K562 (cell line): ENCODE measurements around the gene SNX27. TPM values are rescaled to one million over a fixed set of nuclear protein-coding genes. Genes with fewer than 3 reads are reported as not detected.

ENCODE experiments used
- ATAC-seq: fragments of 200-7000 bp; cut with Tn5 transposase; 3 replicates; pipeline ENCODE4 v1.9.1; 2020; ENCODE audit warnings: moderate library complexity
- BruUV-seq: library from RNA; stranded (reverse); fragments of 400-500 nt; replicated peaks from 2 replicates; lab custom pipeline; 2021; lab: Mats Ljungman, UMichigan
- CTCF ChIA-PET: fragments of 300-600 bp; formaldehyde crosslinking; extraction: SDS; loops from one replicate; lab custom pipeline; 2021; ENCODE audit warnings: low intra/inter-chr PET ratio; lab: Yijun Ruan, JAX
- POLR2A ChIA-PET: fragments of 300-600, 350-650 bp; sonication (Branson Sonifier 250); formaldehyde crosslinking; extraction: SDS; loops from one replicate; lab custom pipeline; 2021; ENCODE audit warnings: antibody characterized with exemption, inconsistent platforms; lab: Yijun Ruan, JAX
- DNase-seq, 4 experiments: peaks; one replicate each; pipeline versions ENCODE4 v3.0.0 to v3.0.0-alpha.2; 2011 to 2018; ENCODE audit warnings: low spot score in 3 of 4, mixed read lengths in 3 of 4; ENCODE audit errors: extremely low read depth in 1 of 4
- FAIRE-seq: peaks from 2 replicates; lab custom pipeline; 2011; peaks lifted over from hg19 to GRCh38; lab: Jason Lieb, UNC
- H2AFZ ChIP-seq: 2 replicates; pipeline ENCODE4 v1.6.0; 2011; ENCODE audit warnings: low read depth, low read length, control low read depth, inconsistent platforms
- H3K27ac ChIP-seq: fragments of 200-600 bp; 3 replicates; pipeline ENCODE4 v1.8.0; 2011; ENCODE audit warnings: low read depth, mild to moderate bottlenecking, control low read depth, inconsistent platforms, low read length, moderate library complexity, mixed read lengths; ENCODE audit errors: extremely low read depth
- H3K27me3 ChIP-seq, 2 experiments: fragments of 300-600 bp in 1 of 2; 2 replicates in 1 of 2; 3 replicates in 1 of 2; pipeline versions ENCODE4 v1.6.0 to v1.8.0; 2011; ENCODE audit warnings: inconsistent platforms in 2 of 2, low read length in 2 of 2, mild to moderate bottlenecking in 1 of 2, mixed read lengths in 1 of 2, moderate library complexity in 1 of 2; ENCODE audit not compliant: control insufficient read depth in 2 of 2, insufficient read depth in 2 of 2
- H3K36me3 ChIP-seq: fragments of 300-600 bp; 3 replicates; pipeline ENCODE4 v1.8.0; 2011; ENCODE audit warnings: mild to moderate bottlenecking, low read length, inconsistent platforms; ENCODE audit not compliant: control insufficient read depth, insufficient read depth
- H3K4me1 ChIP-seq, 2 experiments: fragments of 200-600 bp in 1 of 2; replicated peaks in 1 of 2; 2 replicates in 1 of 2; 3 replicates in 1 of 2; pipeline versions ENCODE4 v1.5.1 to v1.8.0; 2011; ENCODE audit warnings: inconsistent platforms in 2 of 2, low read length in 2 of 2, mild to moderate bottlenecking in 1 of 2, mixed read lengths in 1 of 2, moderate library complexity in 1 of 2; ENCODE audit not compliant: control insufficient read depth in 2 of 2, insufficient read depth in 2 of 2
- H3K4me2 ChIP-seq: 2 replicates; pipeline ENCODE4 v1.6.1; 2011; ENCODE audit warnings: low read length, control low read depth, inconsistent platforms, mixed read lengths; ENCODE audit not compliant: insufficient read depth
- H3K4me3 ChIP-seq: fragments of 200-600 bp; sonication (generic), shearing (Covaris generic); 2 replicates; pipeline ENCODE4 v1.5.1; 2016; ENCODE audit warnings: control low read depth, inconsistent platforms
- H3K79me2 ChIP-seq: fragments of 200-600 bp; 3 replicates; pipeline ENCODE4 v1.8.0; 2011; ENCODE audit warnings: low read length, inconsistent platforms; ENCODE audit not compliant: control insufficient read depth, insufficient read depth
- H3K9ac ChIP-seq, 2 experiments: 2 replicates each; pipeline versions ENCODE4 v1.6.0 to v1.6.1; 2011; ENCODE audit warnings: low read depth in 2 of 2, low read length in 2 of 2, control low read depth in 1 of 2, inconsistent platforms in 1 of 2, mild to moderate bottlenecking in 1 of 2, mixed read lengths in 1 of 2; ENCODE audit not compliant: insufficient read depth in 1 of 2
- H3K9me1 ChIP-seq: one replicate; pipeline ENCODE4 v1.6.0; 2011; ENCODE audit warnings: inconsistent platforms, mild to moderate bottlenecking, low read length, moderate library complexity; ENCODE audit not compliant: control insufficient read depth, insufficient read depth
- H3K9me3 ChIP-seq: replicated peaks from 2 replicates; pipeline ENCODE4 v1.5.1; 2011; ENCODE audit warnings: low read depth, low read length, inconsistent platforms; ENCODE audit not compliant: control insufficient read depth, insufficient read depth
- H4K20me1 ChIP-seq: replicated peaks from 2 replicates; pipeline ENCODE4 v1.6.1; 2011; ENCODE audit warnings: low read length, inconsistent platforms, mixed read lengths; ENCODE audit not compliant: control insufficient read depth, insufficient read depth
- ELF1 ChIP-seq: fragments of 200-800 bp; sonication (Bioruptor generic); IDR thresholded peaks from 2 replicates; pipeline ENCODE4 v1.6.1; 2016; ENCODE audit warnings: missing genetic modification characterization, missing compliant biosample characterization
- ETV1 ChIP-seq: fragments of 450-650 bp; conservative IDR thresholded peaks from 2 replicates; pipeline ENCODE4 v1.6.1; 2016; ENCODE audit warnings: missing genetic modification characterization, control low read depth, low read depth, missing compliant biosample characterization
- FOSL1 ChIP-seq: fragments of 200-800 bp; sonication (Bioruptor generic); conservative IDR thresholded peaks from 2 replicates; pipeline ENCODE4 v1.6.1; 2016; ENCODE audit warnings: missing genetic modification characterization, missing compliant biosample characterization
- HNRNPUL1 ChIP-seq: fragments of 200-400 bp; formaldehyde crosslinking; IDR thresholded peaks from 2 replicates; pipeline ENCODE4 v1.6.1; 2017; ENCODE audit warnings: low read length
- ILK ChIP-seq: fragments of 450-650 bp; IDR thresholded peaks from 2 replicates; pipeline ENCODE4 v1.6.1; 2016; ENCODE audit warnings: missing genetic modification characterization, low read depth, mild to moderate bottlenecking, missing compliant biosample characterization, moderate library complexity, borderline replicate concordance
- KDM1A ChIP-seq, 2 experiments: fragments of 450-650 bp; IDR thresholded peaks; 2 replicates each; pipeline ENCODE4 v1.6.1; 2016; ENCODE audit warnings: mild to moderate bottlenecking in 2 of 2
- MYBL2 ChIP-seq, 2 experiments: fragments of 450-650 bp in 1 of 2; sonication (generic) in 1 of 2; formaldehyde crosslinking in 1 of 2; IDR thresholded peaks; 2 replicates each; pipeline versions ENCODE4 v1.6.1 to v1.8.1; 2017 to 2022; ENCODE audit warnings: borderline replicate concordance in 1 of 2, inconsistent platforms in 1 of 2, low read depth in 1 of 2, mild to moderate bottlenecking in 1 of 2, missing genetic modification reagents in 1 of 2, moderate library complexity in 1 of 2
- SMARCC2 ChIP-seq: fragments of 450-650 bp; IDR thresholded peaks from 2 replicates; pipeline ENCODE4 v1.6.1; 2017; ENCODE audit warnings: antibody characterized with exemption, moderate library complexity, mild to moderate bottlenecking, low read depth
- TAF9B ChIP-seq: fragments of 450-650 bp; IDR thresholded peaks from 2 replicates; pipeline ENCODE4 v1.6.1; 2018; ENCODE audit warnings: mild to moderate bottlenecking; ENCODE audit not compliant: partially characterized antibody
- WGBS: fragments of 100-300 bp; shearing (Covaris generic); methylation state at CpG from one replicate; pipeline ENCODE4 v1.1.6; 2016; ENCODE audit warnings: low coverage, mixed read lengths; ENCODE audit not compliant: insufficient coverage; ENCODE audit errors: missing lambda C conversion rate; 5-methylcytosine and 5-hydroxymethylcytosine counted together
- in situ Hi-C: fragments of 300-500 bp; cut with MboI; formaldehyde crosslinking; loops from 4 replicates; pipeline ENCODE4 v1.15.0; 2018; ENCODE audit warnings: inconsistent platforms, mixed read lengths
- intact Hi-C: fragments of 100-400 bp; cut with micrococcal nuclease; formaldehyde crosslinking; loops from 2 replicates; pipeline ENCODE4 v1.14.2; 2022
- polyA plus RNA-seq, 8 experiments: library from polyadenylated mRNA; depleted of rRNA in 4 of 8; stranded (reverse) in 5 of 8; unstranded in 3 of 8; fragments of >200 nt; fragmentation: Nextera tagmentation in 2 of 8; fragmentation: Illumina TruSeq in 1 of 8; extraction: Ambion mirVana in 2 of 8; extraction: Trizol in 1 of 8; gene quantifications; 2 replicates each; pipeline versions ENCODE4 v1.2.1 to v1.2.3, GENCODE V29; 2011 to 2014; ENCODE audit warnings: inconsistent platforms in 1 of 8, missing spikeins in 1 of 8
- total RNA-seq, 7 experiments: library from RNA; depleted of rRNA in 6 of 7; stranded (reverse); fragments of >200 nt in 6 of 7; fragmentation: Illumina TruSeq in 2 of 7; extraction: Trizol in 2 of 7; gene quantifications; 2 replicates each; pipeline versions ENCODE4 v1.2.1 to v1.2.3, GENCODE V29; 2011 to 2021; ENCODE audit warnings: low replicate concordance in 1 of 7

SNX27 gene
- total and polyA plus RNA-seq, 9 of the 15 experiments (the other 6 are each of a cell fraction or from before 2014, with no cell fraction given) = 4.5 to 18.7 (median 10.1) TPM

GRCh38 chr1:151702936-151703335 is 91.1 kb downstream of the SNX27 start (continued):
- TF ChIP-seq ELF1 (tag) = no peak

GRCh38 chr1:151703813-151704212 is 92.0 kb downstream of the SNX27 start:
- TF ChIP-seq KDM1A (IDR thresholded peaks at IDR 0.05) (no peak), FOSL1 (tag) (no peak), TAF9B (no peak), HNRNPUL1 (no peak), ETV1 (no peak), SMARCC2 (no peak), MYBL2 (IDR thresholded peaks at IDR 0.05; ENCODE audit: low read depth) (no peak), MYBL2 (CRISPR knock-in tag; IDR thresholded peaks at IDR 0.05; ENCODE audit: borderline replicate concordance) (no peak), ILK (no peak)

More at GRCh38 chr1:151703813-151704212, 92.0 kb downstream of the SNX27 start:
- FAIRE-seq = no peak
- WGBS = 64% methylated on average over 5 of the region's 17 CpGs
- Histone ChIP-seq H3K27me3 (peaks cover 0 to 17% of the 10 kb centered on the region in 2 experiments; a peak in 2 of 5 replicates), H3K36me3 (0 out of 3 replicates have a peak, but pooled peaks cover 4% of the 10 kb centered on the region), H3K27ac (no peak overlapping the region), H3K4me1 (peaks cover 0 to 13% of the 10 kb centered on the region in 2 experiments; a peak in 2 of 5 replicates), H3K9me1 (no peaks in the 10 kb centered on the region), H3K4me2 (no peak overlapping the region), H4K20me1 (0 out of 2 replicates have a peak, but pooled peaks cover 14% of the 10 kb centered on the region), H3K4me3 (no peak overlapping the region), H3K9ac (no peak overlapping the region), H3K9me3 (no peaks in the 10 kb centered on the region; the same call in 1 of the 2 replicates), H2AFZ (no peak overlapping the region), H3K79me2 (no peaks in the 10 kb centered on the region)
- BruUV-seq = no TSS peak
- ATAC-seq = no peak
- intact Hi-C loops (no loop called here), in situ Hi-C loops (no loop called here)
- DNase-seq = no peak
- CTCF ChIA-PET = no interaction called here
- POLR2A ChIA-PET = no interaction called here
